Frontal cortex (tissue), 4 donors: ENCODE results near the gene ZNRF1. TPM values are rescaled to one million over a fixed set of nuclear protein-coding genes. Genes with fewer than 3 reads are reported as not detected.

Source experiments
- DNase-seq, 2 donors: peaks; one replicate each; pipeline ENCODE4 v3.0.0; 2012; ENCODE audit warnings: low spot score in 2 of 2
- FAIRE-seq: peaks from 2 replicates; lab custom pipeline; 2012; peaks lifted over from hg19 to GRCh38; lab: Jason Lieb, UNC
- total RNA-seq: library from RNA; depleted of rRNA; stranded (reverse); fragments of >200 nt; gene quantifications from one replicate; pipeline ENCODE4 v1.2.3, GENCODE V29; 2014
- donor health status: control.
- donor health status: control.
- donor health status: control.

The ZNRF1 gene
- total RNA-seq, 1 donor from 2014 or later = 19.2 TPM

GRCh38 chr16:75072239-75072947 lies 73.6 kb downstream of the ZNRF1 start:
- FAIRE-seq (no peak), DNase-seq (no peak)

DNA sequence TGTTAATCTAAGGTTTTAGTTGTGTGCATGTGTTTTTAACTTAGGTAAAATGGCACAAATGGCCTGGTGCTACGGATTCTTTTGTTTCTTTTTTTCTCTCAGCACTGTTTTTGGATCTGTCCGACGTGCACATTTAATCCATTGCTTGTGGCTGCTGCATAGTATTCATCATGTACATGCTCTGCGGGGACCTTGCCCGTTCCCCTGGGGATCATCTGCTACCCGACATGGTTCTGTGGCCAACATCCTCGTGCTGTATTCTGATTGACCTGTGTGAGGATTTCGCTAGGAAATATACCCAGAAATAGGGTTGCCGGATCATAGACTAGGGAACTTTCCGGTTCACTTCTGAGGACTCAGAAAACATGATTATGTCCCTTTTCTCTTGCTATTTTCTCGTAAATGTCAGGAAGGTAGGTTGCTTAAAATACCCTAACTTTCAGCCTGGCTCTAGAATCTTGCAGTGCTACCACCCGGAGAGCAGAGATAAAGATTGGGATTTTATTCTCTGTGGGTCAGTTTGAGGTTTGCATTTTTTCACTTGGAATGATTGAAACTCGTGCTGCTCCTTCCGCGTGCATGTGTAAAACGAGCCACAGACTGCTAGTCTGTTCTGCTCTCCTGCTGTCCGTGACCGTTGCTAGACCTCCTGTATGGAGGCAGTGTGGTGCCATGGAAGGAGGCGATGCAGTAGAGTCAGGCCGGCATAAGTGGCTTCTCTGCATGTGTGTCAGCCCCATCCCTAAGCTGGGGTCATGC lies 74.9 kb downstream of the ZNRF1 start:
- no peak for FAIRE-seq
- no peak for DNase-seq

GRCh38 chr16:75074304-75074793 lies 75.5 kb downstream of the ZNRF1 start:
- DNase-seq = no peak
- no peak for FAIRE-seq

GRCh38 chr16:75074920-75075687 lies 76.3 kb downstream of the ZNRF1 start:
- FAIRE-seq (no peak), DNase-seq (no peak)

- no peak for DNase-seq
- FAIRE-seq = no peak
Measured at GRCh38 chr16:75075688-75076268, 77.0 kb downstream of the ZNRF1 start.

- DNase-seq = no peak
- FAIRE-seq = no peak
Measured at GRCh38 chr16:75078886-75079285, 80.1 kb downstream of the ZNRF1 start.

- no peak for FAIRE-seq
Measured at GRCh38 chr16:75079346-75079926, 80.6 kb downstream of the ZNRF1 start.

DNA sequence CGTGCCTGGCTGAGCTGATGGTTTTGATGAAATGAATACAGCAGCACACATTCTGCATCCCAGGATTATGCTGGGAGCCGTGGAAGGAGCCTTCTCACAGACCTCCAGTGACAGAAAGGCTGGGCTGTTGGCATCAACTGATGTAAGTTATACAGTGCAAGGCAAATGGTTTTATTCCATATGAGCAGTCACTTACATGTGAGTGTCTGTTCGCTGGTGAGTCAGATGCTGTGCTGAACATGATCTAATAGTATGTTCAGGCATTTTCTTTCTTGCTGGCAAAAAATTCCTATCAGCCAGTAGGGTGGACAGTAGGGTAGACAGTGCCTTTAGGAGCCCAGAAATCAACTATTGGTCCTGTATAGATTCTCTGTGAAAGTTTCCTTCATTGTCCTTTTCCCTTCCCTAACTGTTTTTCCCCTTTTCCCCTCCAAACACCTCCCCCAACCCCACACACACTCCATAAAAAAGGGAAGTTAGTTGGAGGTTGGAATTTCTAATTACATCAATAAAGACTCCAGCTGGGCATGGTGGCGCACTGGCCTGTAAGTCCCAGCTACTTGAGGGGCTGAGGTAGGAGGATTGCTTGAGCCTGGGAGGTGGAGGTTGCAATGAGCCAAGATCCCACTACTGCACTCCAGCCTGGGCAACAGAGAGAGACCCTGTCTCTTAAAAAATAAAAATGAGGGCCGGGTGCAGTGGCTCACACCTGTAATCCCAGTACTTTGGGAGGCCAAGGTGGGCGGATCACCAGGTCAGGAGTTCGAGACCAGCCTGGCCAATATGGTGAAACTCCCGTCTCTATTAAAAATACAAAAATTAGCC lies 81.6 kb downstream of the ZNRF1 start:
- DNase-seq = no peak
- FAIRE-seq = no peak

More at GRCh38 chr16:75079346-75079926, 80.6 kb downstream of the ZNRF1 start:
- no peak for DNase-seq

DNA sequence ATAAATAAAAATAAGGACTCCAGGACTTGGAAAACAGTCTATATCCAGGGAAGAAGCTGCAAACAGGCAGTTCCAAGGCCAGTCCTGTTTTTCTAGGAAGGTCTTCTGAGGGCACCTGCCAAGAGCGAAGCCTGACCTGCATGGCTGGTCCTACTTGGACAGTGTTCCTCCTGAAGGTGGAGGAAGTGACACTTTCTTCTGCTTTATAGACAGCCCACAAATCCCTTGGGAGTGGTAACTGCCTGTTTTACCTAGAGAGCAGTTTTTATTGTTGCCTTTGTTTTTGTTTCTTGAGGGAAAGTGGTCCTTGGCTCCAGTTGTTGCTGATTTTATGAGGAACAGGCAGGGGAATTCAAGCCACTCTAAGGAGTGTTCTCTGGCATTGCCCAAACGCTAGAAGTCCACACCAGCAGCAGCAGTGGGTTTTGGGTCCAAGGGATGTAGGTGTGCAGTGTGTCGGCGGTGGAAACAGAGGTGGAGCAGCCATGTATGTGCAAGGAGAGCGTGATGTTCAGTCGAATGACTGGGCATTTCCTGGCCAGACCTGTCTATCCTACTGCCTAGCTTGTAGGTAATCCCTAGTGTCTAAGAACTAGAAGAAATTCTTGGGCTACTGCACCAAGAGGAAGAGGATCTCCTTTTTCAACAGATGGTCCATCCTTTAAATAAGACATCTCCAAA lies 82.5 kb downstream of the ZNRF1 start:
- no peak for DNase-seq
- no peak for FAIRE-seq

DNA sequence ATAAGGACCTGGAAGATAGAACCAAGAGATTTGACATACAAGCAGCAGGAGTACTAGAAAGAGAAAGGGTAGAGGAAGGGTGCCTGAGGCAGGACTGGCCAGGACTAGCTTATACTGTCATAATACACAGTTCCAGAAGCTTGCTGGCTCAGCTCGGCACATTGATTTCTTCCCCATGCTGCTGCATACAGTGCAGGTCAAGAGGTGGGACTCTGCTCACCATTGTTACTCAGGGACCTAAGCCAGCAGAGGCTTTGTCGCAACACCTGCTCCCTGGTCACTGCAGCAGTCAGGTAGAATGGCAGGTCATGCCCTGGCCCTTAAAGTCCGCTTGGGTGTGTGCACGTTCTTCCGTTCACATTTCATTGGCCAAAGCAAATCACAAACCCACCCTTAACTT lies 85.0 kb downstream of the ZNRF1 start:
- no peak for DNase-seq

GRCh38 chr16:75085556-75085955 lies 86.7 kb downstream of the ZNRF1 start:
- DNase-seq (no peak), FAIRE-seq (no peak)

More for the DNA sequence above, 85.0 kb downstream of the ZNRF1 start:
- no peak for FAIRE-seq

DNA sequence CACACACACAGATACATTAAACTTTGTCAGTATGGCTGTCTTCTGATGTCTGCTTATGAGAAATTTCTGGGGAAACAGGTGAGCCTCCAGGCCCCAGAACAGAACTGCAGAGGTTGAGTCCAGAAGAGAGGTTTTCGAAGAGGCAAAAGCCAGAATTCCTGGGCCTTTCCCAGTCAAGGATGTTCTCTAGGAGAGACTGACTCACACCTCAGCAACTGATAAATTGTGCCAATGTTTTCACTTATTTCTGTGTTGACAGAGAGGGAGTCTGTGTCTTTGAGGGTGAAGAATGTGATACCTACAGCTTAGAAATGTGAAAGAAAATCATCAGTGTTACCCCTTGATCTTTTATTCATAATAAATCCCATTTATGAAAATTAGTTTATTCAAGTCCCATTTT lies 87.5 kb downstream of the ZNRF1 start:
- no peak for DNase-seq
- FAIRE-seq = no peak

DNA sequence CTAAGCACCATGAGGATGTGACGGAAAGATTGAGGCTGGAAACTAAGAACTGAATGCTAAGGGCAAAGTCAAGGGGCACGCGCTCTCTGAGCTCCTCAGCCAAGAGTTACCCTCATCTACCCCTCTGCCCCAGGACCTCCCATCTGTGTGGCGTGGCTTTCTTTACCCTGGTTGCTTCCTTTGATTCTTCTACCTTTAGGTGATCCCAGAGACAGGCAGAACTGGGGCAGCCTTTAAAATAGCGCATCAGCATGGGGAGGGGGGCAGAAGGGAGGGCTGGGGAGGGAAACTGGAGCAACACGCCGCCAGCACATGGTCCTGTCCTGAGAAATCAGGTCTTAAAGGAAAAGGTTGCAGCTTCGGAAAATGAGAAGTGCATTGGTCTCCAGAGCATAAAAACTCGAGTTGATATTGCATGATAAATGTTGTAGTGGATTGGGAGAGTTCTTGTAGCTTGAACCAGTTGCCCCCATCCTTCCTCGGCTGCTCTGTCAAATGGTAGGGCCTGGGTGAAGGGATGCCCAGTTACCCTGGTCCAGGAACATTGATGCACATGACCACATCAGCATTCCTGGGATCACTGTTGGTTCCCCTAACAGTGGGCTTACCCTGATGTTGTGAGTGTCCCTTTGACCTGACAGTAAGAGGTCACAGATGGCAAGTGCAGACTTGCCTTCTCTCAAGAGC lies 88.0 kb downstream of the ZNRF1 start:
- no peak for FAIRE-seq
- DNase-seq = no peak

- DNase-seq (no peak), FAIRE-seq (no peak)
Measured at GRCh38 chr16:75087375-75087979, 88.7 kb downstream of the ZNRF1 start.

DNA sequence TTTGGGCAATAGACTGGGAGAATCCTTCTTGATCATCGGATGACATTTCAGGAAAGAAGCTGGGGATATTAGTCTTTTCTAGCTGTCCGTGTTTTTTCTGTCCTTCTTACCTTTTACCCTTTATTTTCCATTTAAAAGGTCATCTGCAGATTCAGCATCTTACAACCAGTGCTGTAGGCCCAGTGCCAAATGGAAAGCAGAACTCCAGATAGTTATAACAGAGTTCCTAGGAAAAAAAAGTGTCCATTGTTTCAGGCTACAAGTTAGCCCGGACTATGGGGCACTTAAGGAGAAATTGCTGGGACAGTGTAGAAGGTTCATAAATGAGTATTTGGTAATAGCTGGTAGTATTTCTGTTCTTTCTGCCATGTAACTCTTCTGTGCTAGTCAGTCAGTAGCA lies 89.4 kb downstream of the ZNRF1 start:
- no peak for FAIRE-seq
- DNase-seq = no peak

GRCh38 chr16:75088934-75089333 lies 90.1 kb downstream of the ZNRF1 start:
- FAIRE-seq (no peak), DNase-seq (no peak)

- DNase-seq (no peak), FAIRE-seq (no peak)
Measured at GRCh38 chr16:75089486-75090202, 90.8 kb downstream of the ZNRF1 start.
